Measurements from ENCODE around the gene SCAPER.

Gene SCAPER, protein sequence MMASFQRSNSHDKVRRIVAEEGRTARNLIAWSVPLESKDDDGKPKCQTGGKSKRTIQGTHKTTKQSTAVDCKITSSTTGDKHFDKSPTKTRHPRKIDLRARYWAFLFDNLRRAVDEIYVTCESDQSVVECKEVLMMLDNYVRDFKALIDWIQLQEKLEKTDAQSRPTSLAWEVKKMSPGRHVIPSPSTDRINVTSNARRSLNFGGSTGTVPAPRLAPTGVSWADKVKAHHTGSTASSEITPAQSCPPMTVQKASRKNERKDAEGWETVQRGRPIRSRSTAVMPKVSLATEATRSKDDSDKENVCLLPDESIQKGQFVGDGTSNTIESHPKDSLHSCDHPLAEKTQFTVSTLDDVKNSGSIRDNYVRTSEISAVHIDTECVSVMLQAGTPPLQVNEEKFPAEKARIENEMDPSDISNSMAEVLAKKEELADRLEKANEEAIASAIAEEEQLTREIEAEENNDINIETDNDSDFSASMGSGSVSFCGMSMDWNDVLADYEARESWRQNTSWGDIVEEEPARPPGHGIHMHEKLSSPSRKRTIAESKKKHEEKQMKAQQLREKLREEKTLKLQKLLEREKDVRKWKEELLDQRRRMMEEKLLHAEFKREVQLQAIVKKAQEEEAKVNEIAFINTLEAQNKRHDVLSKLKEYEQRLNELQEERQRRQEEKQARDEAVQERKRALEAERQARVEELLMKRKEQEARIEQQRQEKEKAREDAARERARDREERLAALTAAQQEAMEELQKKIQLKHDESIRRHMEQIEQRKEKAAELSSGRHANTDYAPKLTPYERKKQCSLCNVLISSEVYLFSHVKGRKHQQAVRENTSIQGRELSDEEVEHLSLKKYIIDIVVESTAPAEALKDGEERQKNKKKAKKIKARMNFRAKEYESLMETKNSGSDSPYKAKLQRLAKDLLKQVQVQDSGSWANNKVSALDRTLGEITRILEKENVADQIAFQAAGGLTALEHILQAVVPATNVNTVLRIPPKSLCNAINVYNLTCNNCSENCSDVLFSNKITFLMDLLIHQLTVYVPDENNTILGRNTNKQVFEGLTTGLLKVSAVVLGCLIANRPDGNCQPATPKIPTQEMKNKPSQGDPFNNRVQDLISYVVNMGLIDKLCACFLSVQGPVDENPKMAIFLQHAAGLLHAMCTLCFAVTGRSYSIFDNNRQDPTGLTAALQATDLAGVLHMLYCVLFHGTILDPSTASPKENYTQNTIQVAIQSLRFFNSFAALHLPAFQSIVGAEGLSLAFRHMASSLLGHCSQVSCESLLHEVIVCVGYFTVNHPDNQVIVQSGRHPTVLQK (N-terminal part only)

GRCh38 chr15:76905013-76905839, at the start of gene SCAPER:
Gene SCAPER, minus strand, starts transcription at chr15:76905340. Its CDS starts 21,523 bp downstream, at chr15:76883817.
- intact Hi-C loops (cut with DNase I) = no loop called here
- DNase-seq = peak; percentile 84 to 97 (median 95)

GRCh38 chr15:76954744-76955143, 49.6 kb upstream of the SCAPER start:
- peak in 10 of 42 donors; percentile 25 to 65 (median 43) for DNase-seq
- intact Hi-C loops (cut with DNase I) = no loop called here

GRCh38 chr15:76953913-76954312, 48.8 kb upstream of the SCAPER start:
- no peak for DNase-seq
- intact Hi-C loops (cut with DNase I) = no loop called here

DNA sequence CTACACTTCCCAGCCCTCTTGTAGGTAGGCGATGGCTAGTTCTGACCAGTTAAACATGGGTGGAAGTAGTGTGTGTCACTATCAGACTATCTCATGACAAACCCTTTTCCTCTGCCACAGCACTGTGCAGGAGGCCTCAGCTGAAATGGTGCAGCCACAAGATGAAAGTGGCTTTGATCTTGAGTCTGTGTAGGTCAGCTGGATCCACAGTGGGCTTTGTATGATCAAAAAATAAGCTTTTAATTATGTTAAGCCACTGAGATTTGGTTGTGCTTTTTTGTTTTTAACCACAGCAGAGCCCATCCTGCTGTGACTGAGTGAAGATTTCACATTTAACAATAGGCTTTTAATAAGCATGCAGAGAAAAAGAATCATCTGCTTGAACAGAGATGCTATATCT, 46.1 kb upstream of the SCAPER start:
- DNase-seq = peak in 2 of 42 donors; percentile 13 to 25
- intact Hi-C loops (cut with DNase I) = no loop called here

DNA sequence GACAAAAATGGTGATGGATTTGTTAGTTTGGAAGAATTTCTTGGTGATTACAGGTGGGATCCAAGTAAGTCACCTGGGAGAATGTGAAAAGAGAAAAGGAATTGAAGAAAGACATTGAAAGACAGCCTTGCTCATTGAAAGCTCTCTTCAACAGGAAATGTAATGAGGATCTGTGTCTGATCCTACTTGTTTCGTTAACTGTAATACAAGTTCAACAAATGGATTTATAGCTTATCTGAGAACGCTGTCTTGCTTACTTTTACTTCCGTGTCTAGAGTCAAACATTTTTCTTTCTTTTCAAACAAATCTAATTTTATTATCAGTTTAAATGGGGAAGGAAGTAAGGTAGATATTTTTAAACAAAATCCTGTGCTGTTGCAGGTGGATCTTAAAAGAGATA, 42.3 kb upstream of the SCAPER start:
- no peak for DNase-seq
- intact Hi-C loops (cut with DNase I) = loop anchor here (10.0 kb wide), 1 partner anchor 127 kb away; the partner anchor contains the start of gene TSPAN3

GRCh38 chr15:76945494-76946093, 40.5 kb upstream of the SCAPER start:
- intact Hi-C loops (cut with DNase I) = loop anchor here (10.0 kb wide), 1 partner anchor 129 kb away; the partner anchor contains the start of gene TSPAN3
- no peak for DNase-seq

DNA sequence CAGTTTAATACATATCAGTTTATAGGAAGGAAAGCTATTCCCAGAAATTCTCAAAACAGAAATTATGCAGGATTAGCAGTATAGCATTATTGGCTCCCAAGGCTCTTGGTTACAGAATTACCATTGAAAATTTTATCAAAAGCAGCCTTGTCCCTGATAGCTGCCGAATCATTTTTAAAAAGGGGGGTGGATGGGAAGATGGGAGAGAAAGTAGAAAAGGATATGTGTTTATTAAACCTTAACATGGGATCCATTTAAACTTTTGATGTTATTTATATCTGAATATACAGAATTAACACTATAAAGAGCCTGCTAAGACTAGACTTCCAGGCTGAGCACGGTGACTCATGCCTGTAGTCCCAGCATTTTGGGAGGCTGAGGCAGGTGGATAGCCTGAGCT, 37.2 kb upstream of the SCAPER start:
- DNase-seq = no peak
- intact Hi-C loops (cut with DNase I) = loop anchor here (10.0 kb wide), 1 partner anchor 132 kb away; the partner anchor contains the start of gene TSPAN3

DNA sequence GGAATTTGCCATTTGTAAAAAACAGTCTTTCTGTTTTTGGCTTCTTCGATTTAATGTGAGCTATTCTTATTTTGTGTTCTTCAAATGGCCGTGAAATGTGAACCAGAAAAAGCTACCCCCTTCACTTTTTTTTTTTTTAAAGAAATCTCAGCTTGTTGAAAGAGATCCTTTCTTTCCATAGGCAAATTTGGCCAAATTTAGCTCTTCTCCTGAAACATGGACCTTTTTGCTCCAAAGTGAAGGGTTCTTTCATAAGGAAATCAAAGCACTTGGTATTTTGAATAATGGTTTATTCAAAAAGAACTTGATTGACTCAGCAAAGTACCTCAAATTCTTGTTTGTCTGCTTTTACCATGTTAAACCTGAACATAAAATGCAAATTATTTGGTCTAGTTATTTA, 36.5 kb upstream of the SCAPER start:
- intact Hi-C loops (cut with DNase I) = loop anchor here (10.0 kb wide), 1 partner anchor 133 kb away; the partner anchor contains the start of gene TSPAN3
- no peak for DNase-seq

DNA sequence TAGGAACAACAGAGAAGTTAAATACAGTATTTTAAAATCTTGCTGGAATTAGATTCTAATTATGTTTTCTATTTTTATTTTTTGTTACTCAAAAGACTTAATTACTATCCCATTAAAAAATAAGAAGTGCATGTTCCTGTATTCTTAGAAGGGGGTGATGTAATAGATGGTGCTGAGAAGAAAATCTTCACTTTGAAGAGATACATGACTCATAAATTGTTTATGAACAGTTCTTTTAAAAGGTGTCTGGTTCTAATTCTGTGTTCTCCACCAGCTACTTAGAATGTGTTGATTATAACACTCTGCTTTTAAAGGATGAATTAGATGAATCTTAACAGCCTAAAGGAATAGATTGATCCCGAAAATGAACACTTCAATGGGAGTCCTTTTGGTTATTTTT, 34.6 kb upstream of the SCAPER start:
- intact Hi-C loops (cut with DNase I) = loop anchor here (10.0 kb wide), 1 partner anchor 135 kb away; the partner anchor contains the start of gene TSPAN3
- DNase-seq = no peak

- intact Hi-C loops (cut with DNase I) = no loop called here
- no peak for DNase-seq
These were observed 33.6 kb upstream of the SCAPER start for GRCh38 chr15:76938752-76939151.

GRCh38 chr15:76936671-76937070, 31.5 kb upstream of the SCAPER start:
- intact Hi-C loops (cut with DNase I) = no loop called here
- no peak for DNase-seq

DNA sequence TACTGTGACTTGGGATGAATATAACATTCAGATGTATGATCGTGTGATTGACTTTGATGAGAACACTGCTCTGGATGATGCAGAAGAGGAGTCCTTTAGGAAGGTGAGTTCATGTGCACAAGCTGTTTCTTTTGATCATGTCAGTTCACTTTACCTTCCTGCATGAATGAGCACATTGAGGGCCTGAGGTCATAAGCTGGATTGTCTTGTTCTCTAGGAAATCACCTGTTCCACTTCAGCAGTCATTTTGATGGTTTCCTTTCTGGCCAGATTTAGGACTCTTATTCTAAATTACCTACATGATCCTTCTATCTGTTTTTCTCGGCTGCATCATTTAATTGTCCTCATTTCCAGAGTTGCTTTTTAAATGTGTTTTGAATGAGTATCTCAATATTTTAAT, 30.5 kb upstream of the SCAPER start:
- DNase-seq = no peak
- intact Hi-C loops (cut with DNase I) = no loop called here

- DNase-seq = peak in 4 of 42 donors; percentile 11 to 19 (median 16)
- intact Hi-C loops (cut with DNase I) = no loop called here
These were observed 27.2 kb upstream of the SCAPER start for GRCh38 chr15:76932135-76932966.

DNA sequence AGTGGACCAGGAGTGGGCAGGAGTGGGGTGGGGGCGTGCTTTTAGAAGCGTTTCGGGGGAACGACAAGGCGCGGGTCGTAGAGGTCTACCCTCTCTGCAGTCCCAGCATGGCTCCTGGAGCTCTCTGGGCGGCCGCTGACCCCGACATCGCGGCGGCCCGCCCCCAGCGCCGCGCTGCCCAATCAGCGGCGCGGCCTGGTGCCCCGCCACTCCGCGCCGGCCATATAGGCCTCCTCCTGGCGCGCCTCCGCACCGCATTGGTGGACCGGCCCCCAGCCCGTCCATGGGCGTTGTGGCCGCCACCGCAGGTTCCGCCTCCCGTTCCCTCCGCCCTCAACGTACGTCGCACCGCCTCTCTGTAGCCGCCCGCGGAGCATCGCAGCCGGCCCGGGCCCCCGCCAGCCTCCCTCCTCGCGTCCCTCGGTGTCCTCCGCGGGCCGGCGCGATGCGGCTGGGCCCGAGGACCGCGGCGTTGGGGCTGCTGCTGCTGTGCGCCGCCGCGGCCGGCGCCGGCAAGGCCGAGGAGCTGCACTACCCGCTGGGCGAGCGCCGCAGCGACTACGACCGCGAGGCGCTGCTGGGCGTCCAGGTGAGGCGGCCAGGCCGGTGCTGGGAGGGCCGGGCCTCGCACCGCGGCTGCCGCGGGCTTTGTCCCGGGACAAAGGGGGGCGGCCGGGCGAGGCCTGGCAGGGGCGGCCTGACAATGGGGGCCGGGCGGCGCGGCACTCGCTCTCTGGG, 26.4 kb upstream of the SCAPER start, which contains the start of gene RCN2:
TSS of gene RCN2 (plus strand) at position 353 of the 738 bp plus-strand sequence. CDS start at position 446, 93 bp downstream.
- DNase-seq = peak; percentile 86 to 98 (median 96)
- intact Hi-C loops (cut with DNase I) = no loop called here

DNA sequence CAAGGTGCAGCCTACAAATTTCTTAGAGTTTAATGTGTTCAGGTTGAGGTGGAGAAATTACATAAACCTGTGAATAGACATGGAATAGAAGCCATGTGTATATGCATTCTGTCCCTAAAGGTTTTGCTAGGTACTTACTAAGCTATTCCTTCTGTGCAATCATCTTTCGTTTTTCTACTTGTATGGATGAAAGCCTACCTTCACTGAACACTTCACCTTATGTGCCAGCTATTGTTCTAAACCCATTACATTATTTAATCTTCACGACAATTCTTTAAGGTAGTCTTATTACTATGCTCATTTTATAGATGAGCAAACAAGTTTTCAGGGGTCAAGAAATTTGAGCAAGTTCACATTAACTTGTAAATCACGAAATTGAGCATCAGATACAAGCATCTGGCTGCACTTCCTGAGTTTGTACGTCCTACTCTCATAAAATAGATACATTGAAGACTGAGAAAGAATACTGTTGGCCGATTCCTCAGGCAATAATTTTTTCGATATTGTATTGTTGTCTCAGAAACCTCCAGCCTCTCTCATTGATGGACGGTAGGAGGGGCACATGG, 25.8 kb upstream of the SCAPER start:
- no peak for DNase-seq
- intact Hi-C loops (cut with DNase I) = no loop called here

All from head of caudate nucleus (tissue), 42 donors.